GM19452 (cell line): ENCODE results near the gene ZDHHC24.

Experiments used
- ATAC-seq: cut with Tn5 transposase; IDR thresholded peaks from one replicate; pipeline ENCODE4 v1.9.1; 2021; ENCODE audit not compliant: unreplicated experiment

Gene ZDHHC24

DNA sequence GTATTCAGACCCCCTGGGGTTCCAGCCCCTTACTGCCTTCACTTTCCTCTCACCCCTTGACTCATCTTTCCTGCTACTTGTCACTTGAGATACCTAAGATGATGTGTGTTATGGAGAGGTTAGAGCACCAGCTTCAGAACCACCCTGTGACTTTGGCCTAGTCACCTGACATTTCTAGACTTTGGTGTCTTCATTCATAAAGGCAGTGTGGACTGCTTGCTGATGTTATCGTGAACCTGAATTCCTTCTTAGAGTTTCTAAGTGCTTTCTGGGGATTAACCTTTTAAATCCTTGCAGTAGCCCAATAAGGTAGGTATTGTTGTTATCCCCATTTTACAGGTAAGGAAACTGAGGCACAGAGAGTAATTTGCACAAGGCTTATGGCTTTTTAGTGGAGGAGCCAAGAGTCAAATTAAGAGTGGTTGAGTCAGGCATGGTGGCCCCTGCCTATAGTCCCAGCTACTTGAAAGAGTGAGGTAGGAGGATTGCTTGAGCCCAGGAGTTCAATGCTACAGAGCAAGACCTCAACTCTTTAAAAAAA lies 40.5 kb downstream of the ZDHHC24 start:
- ATAC-seq: no peak

DNA sequence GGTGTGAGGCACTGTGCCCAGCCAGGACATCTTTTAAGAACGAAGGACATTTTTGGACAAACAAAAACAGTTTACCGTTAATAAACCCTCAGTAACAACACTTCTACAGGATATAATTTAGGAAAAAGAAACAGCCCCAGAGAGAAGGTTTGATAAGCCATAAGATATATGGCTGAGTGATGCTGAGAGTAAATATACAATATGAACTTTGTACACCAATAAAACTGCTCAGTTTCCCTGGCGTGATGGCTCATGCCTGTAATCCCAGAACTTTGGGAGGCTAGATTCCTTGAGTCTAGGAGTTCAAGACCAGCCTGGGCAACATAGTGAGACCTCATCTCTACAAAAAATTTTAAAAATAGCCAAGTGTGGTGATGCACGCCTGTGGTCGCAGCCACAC lies 47.3 kb downstream of the ZDHHC24 start:
- no peak for ATAC-seq

DNA sequence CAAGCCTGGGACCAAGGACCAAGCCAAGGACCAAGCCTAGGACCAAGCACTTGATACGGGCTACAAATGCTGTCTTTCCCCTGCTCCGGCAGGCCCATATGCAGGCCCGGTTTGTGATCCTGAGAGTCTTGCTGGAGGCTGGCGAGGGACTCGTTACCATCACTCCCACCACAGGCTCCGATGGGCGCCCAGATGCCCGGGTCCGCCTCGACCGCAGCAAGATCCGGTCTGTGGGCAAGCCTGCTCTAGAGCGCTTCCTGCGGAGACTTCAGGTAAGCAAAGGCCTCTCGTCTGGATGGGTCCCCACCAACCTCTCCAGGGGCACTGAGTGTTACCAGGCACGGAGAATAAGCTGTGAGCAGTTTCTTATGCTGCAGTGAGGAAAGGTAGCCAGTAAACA lies 48.6 kb downstream of the ZDHHC24 start:
- no peak for ATAC-seq

DNA sequence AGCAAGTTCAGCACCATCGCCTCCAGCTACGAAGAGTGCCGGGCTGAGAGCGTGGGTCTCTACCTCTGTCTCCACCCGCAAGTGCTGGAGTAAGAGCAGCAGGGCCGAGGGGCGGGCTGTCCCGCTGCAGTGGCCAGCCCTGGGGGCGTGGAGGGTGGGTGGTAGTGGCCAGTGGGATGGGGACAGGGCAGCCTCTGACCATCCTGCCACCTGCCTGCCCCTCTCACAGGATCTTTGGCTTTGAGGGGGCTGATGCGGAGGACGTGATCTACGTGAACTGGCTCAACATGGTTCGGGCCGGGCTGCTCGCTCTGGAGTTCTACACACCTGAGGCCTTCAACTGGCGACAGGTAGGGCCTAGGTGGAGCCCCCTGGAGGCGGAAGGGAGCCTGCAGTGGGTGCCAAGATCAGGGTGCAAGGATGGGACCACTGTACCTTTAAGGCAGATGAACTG lies 50.4 kb downstream of the ZDHHC24 start:
- no peak for ATAC-seq

DNA sequence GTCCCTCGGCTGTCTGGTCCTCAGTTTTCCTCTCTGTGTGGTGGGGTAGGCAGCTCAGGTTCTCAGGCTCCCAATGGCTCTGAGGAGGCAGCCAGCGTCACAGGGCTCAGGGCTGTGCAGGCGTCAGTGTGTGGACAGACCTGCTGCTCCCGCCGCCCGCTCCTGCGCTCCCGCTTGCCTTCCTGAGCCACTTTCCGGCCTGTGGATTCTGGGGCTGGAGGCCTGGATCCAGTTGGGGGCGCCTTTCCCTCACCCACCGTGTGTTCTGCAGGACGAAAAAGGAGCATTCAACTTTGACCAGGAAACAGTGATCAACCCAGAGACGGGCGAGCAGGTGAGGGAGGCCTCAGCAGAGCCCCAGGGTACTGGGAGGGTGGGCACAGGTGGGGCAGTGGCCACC lies 50.9 kb downstream of the ZDHHC24 start:
- no peak for ATAC-seq

DNA sequence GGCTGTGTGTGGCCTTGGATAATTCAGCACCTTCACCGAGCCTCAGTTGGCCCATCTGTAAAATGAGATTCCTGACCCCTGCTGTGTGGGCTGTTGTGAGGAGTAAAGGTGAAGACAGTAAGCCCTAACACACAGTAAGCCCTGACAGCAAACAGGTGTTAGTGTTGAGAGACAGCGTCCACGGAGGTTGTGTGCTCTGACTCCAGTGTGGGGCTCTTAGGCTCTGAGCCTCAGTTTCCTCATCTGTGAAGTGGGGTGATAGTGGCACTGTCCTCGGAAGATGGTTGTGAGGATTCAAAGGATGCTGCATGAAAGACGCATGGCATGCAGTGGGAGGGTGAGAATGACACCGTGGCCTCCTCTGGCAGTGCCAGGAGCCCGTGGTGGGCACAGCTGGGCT lies 51.4 kb downstream of the ZDHHC24 start:
- ATAC-seq: no peak

DNA sequence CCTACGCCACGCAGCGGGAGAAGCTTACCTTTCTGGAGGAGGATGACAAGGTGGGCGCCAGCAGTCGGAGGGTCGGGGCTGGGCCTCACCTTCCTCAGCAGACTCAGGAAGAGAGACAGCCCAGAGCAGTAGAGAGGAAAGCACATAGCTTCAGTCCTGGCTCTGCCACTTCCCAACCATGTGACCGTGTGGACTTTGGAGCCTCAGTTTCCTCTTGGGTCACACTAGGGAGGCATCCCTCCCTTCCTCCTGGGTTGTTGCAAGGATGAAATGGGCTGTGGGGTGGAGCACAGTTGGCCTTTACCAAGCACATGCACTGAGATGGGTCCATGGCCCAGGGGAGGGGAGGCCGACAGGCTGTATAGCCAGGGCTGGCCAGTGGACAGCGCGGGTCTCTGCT lies 52.7 kb downstream of the ZDHHC24 start:
- ATAC-seq: no peak

DNA sequence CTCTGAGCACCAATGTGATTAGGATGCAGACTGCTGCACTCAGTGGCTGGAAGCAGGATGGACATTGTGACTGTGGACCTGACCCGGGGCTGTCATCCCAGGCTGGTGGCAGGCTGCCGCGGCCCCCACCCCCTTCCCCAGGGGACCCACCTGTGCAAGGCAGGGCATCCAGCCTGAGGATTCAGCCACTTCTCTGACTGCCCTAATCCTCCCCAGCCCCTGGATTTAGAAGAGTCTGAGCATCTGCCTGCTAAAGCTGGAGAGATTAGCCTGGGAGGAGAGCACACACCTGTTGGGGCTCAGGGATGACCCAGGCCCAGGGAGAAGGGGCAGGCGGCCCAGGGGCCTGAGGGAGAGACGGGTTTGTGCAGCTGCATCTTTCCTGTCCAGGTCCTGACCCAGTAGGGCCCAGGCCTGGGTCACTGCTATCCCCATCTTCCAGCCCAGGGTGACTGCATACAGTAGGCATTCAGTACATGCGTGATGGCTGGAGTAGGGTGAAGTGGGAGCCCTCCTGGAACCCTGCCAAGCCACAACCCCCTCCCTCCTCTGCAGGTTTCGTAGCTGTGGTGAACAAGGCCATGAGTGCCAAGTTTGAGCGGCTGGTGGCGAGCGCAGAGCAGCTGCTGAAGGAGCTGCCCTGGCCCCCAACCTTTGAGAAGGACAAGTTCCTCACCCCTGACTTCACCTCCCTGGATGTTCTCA lies 53.5 kb downstream of the ZDHHC24 start:
- no peak for ATAC-seq

DNA sequence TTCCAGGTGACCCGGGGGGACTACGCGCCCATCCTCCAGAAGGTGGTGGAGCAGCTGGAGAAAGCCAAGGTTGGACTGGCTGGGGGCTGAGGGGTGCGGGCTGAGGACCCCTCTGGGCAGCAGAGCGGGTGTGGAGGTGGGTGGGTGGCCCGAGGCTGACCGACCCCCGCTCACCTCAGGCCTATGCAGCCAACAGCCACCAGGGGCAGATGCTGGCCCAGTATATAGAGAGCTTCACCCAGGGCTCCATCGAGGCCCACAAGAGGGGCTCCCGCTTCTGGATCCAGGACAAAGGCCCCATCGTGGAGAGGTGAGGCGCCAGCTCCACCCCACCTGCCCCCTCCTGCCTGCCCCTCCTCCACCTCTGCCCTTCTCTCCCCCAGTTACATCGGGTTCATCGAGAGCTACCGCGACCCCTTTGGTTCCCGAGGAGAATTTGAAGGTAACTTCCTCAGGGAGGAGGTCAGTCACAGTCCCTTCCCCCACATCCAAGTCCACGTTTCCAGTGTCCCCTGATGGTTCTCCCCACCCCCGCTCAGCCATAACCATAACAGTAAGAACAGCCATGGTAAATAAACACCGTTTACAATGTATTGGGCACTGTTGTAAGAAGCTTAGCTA lies 54.4 kb downstream of the ZDHHC24 start:
- no peak for ATAC-seq

DNA sequence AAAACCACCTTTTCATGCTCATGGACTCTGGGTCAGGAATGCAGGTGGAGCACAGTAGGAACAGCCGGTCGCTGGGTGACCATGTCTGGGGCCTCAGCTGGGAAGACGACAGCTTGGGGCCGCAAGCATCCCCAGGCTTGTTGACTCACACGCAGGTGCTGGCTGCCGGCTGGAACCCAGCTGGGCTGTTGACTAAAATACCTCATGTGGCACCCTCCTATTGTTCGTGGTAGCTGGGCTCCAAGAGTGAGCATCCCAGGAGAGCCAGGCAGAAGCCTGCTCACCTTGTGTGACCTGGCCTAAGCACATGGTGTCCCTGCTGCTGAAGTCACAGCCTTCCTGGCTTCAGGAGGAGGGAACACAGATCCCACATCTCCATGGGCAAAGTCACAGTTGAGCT lies 56.2 kb downstream of the ZDHHC24 start:
- ATAC-seq: no peak

DNA sequence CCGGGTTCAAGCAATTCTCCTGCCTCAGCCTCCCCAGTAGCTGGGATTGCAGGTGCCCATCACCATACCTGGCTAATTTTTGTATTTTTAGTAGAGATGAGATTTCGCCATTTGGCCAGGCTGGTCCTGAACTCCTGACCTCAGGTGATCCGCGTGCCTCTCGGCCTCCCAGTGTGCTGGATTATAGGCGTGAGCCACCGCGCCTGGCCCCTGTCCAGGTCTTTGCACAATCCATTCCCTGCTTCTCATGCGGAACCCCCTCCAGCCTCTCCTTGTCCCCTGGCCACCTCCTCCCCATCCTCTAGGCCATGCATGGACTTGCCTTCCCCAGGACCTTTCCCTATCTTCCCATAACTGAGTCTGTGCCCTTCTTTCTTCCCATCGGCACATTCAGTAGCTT lies 56.9 kb downstream of the ZDHHC24 start:
- ATAC-seq: no peak

DNA sequence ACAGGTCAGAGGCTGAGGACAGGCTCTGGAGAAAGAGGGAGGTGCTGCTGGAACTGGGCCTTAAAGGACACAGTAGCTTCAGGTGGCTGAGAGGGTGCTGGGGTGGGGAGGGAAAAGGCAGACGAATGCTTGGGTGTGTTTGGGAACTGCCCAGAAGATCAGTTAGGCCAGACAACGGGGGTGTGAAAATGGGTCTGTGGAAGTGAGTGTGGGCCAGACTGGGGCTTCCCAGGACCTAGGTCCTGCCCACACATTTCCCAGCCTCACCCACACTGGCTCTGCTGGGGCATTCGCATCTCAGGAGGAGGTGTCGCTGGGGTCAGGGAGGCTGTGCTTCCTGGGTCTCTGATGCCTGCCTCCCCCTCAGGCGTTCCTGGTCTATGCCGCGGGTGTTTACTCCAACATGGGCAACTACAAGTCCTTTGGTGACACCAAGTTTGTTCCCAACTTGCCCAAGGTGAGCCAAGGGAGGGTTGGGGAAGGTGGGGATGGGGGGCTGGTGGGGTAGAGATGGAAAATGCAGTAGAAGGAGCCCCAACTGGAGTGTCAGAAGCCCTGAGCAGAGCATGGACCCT lies 61.0 kb downstream of the ZDHHC24 start:
- no peak for ATAC-seq

DNA sequence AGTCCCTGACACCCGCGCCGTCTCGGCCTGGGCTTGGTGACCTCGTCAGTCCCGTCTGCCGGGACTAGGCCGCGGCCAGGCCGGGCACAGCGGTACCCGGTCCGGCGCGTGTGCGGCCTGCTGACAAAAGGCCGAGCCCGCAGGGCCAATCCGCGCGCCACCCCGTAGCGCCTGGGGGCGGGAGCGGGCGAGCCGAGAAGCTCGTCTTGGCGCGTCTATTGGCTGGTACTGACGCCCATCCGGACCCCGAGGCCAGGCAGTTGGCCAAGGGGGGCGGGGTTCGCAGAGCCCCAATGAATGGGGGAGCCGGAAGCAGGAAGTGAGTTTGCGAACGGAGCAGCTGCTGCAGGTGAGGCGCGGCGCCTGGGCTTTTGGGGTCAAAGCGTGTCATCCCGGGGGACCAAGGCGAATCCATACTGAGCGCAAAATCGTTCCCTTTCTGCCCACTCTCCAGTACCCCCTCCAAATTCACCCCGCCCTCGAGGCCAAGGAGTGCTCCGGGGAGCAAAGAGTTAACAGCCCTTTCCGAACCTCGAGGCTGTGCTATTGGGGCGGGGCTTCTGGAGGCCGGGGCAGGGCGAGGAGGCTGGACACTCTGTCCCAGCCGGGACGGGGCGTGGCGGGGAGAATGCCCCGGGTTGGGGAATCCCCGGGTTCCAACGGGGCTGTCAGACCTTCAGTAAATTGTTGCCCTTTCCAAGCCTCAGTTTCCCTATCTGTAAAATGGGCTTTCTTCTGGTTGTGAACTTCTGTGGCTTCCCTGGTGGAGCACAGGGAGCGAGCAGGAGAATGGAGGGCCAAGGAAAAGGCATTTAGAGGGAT lies 65.5 kb downstream of the ZDHHC24 start, which contains the start of gene DPP3:
TSS of gene DPP3 (plus strand) at position 318 of the 822 bp plus-strand sequence. CDS start 1,767 bp downstream, outside the sequence.
- peak; percentile 94 for ATAC-seq

DNA sequence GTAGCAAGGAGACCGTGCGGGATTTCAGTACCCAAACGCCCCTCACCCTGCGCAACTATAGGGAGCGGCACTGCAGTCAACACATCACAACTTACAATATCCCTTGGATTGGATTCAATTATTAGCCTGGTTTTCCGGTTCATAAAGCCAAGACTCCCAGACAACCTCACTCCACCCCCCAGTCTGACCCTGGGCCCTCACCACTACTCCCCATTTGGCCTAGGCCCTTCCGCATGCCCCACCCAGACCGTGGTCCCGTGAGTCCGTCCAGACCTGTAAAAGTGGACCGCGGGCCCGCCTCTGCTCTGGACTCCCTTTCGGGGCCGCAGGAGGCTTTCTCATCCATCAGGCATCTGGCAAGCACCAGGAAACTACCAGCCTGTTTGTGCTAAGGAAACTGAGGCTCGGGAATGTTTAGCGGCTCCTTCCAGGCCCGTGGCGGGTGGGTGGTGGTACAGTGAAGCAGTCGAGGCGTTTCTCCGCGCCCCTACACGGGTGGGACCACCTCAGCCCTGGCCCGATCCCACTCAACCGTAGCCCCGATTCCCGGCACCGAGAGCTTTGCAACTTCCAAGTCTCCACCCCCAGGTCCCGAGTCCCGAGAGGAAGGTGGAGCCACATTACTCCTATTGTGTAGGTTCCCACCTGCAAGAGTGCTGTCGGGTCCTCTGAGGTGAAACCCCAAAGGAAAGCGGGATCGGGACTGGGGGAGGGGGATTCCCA lies 66.3 kb downstream of the ZDHHC24 start:
- no peak for ATAC-seq

DNA sequence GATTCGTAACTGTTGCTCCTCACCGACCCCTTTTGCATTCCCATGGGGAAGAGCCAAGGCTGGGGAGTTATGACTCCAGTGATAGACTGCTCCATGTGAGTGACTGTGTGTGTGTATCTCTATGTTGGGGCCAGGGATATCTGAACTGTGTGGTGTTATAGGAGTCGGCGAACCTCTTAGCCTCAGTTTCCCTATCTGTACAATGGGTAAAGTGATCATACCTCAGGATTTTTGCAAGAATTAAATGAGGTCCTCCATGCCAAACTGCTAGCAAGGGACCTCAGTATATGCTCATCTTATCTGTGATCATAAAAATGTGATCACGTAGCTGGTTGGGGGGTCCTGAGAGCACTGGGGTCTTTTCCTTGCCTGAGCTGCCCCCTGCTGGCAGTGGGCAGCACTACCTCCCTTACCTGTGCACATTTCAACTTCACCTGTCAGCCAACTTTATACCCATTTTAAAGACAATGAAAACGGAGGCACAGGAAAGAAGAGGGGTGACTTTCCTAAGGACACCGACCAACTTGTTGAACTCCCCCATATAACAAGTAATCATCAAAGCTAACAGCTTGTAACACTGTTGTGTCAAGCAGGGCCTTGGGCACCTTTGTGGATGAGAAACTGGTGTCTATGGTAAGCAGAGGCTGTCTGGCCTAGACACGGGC lies 67.0 kb downstream of the ZDHHC24 start:
- no peak for ATAC-seq

DNA sequence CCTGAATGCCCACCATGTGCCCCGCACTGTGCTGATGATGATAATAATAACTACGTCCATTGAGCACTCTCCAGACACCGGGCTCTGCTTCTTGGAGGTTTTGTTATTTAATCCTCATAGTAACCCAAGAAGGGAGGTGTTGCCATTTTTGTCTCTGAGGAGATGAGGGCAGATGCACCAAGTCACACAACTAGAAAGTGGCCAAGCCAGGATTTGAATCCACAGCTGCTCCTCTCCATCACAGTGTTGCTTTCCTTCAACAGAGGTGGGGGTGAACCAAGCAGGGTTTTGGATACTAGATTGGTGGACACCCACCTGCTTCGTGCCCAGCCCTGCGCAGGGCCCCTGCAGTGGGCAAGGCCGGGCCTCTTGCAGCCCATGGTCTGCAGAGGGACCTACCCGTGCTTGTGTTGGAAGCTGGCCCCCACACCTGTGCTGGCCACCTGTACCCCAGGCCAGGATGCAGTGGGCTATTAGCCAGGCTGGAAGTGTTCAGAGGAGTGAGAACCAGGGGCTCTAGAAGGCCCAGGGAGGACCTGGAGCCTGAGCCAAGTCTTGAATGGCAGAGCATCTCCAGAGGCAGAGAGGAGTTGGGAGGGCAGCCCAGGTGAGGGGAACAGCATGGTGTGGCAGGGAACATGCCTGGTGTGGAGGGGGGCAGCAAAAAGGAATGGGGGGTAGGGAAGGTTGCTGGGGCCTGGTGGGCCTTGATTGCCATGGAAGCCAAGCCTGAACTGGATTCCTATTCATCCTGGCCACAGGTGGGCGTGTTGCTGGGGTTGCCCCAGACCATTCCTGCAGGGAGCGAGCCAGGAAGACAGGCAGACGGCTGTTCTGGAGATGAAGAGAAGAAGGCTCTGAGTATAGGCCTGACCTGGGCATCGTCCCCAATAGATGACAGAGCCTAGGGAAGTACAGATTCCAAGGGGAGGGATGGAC lies 68.3 kb downstream of the ZDHHC24 start:
- no peak for ATAC-seq

DNA sequence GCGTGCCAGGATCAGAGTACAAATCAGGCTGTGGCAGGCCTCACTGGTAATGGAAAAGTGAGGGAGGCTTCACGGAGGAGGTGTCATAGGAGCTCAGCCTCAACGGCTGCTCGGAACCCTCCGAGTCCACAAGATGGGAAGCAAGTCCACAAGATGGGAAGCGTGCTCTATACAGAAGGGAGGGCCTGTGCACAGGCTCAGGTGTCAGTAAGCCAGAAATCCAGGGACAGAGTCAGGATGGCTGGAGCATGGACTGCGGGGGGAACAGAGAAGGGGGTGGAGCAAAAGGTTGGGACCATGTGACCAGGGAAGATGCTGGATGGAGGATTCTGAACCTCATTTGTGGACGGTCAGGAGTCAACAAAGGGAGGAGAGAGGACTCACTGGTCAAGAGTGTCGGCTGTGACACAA lies 69.0 kb downstream of the ZDHHC24 start:
- no peak for ATAC-seq

DNA sequence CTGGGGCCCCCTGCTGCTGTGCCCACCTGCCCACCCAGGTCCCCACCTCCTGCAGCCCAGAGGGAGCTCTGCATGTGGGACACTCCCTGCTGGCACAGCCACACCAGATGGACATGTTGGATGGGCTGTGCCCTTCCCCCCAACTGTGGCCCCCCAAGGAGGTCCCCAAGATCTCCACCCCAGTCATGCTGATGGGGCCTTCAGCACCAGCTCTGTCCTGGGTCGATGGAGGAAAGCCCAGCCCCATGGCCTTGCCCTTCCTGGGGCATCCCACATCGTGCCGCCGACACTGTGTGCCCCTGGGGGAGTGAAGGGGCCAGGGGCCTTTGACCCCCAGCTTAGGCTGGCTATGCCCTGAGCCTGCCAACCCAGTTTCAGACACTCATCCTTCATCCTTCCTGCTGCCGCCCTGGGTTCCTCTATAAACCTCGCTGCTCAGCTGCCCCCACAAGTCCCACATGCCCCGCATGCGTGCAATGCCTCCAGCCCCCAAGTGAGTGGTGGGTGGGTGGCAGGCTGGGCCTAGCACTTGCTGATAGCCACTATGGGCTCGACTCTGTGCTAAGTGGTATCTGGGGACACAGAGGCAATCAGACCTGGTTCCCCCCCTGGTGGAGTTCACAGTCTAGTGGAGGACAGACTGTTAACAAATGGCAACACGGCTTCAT lies 69.5 kb downstream of the ZDHHC24 start:
- no peak for ATAC-seq
